Natural killer cell treated with Interleukin-12 subunit alpha and Interleukin-12 subunit beta and Interleukin-15 and Interleukin-18, amount 100 ng/mL, for 72 hours (primary cell): ENCODE measurements around the gene HMG20B. TPM values are rescaled to one million over a fixed set of nuclear protein-coding genes. Genes with fewer than 3 reads are reported as not detected.

Experiments
- ATAC-seq, 2 donors: fragments of 150-1000 bp; cut with Tn5 transposase in 1 of 2; sonication (Bioruptor Pico), chemical (Tn5 transposase) in 1 of 2; 2 replicates each; pipeline ENCODE4 v1.10.0; 2021
- DNase-seq: peaks from one replicate; pipeline ENCODE4 v3.0.0; 2022; ENCODE audit warnings: low spot score
- H3K27ac Mint-ChIP-seq, 2 donors: 1 replicate in 1 of 2; 2 replicates in 1 of 2; pipeline ENCODE4 v1.8.0; 2022; ENCODE audit warnings: mixed read lengths in 2 of 2, mild to moderate bottlenecking in 1 of 2, moderate library complexity in 1 of 2
- H3K27me3 Mint-ChIP-seq, 2 donors: 1 replicate in 1 of 2; 2 replicates in 1 of 2; pipeline ENCODE4 v1.8.0; 2022; ENCODE audit warnings: mixed read lengths in 2 of 2
- H3K36me3 Mint-ChIP-seq: one replicate; pipeline ENCODE4 v1.8.0; 2022; ENCODE audit warnings: mixed read lengths
- H3K4me1 Mint-ChIP-seq, 2 donors: 1 replicate in 1 of 2; 2 replicates in 1 of 2; pipeline ENCODE4 v1.8.0; 2022; ENCODE audit warnings: low read depth in 2 of 2, mixed read lengths in 2 of 2, mild to moderate bottlenecking in 1 of 2
- H3K4me3 Mint-ChIP-seq: one replicate; pipeline ENCODE4 v1.8.0; 2022; ENCODE audit warnings: mixed read lengths
- H3K9me3 Mint-ChIP-seq: 2 replicates; pipeline ENCODE4 v1.8.0; 2022; ENCODE audit warnings: mixed read lengths
- total RNA-seq, 2 donors: library from RNA; stranded (reverse); gene quantifications; one replicate each; pipeline ENCODE4 v1.2.3, GENCODE V29; 2022

The HMG20B gene
- total RNA-seq, 2 donors from 2014 or later, result 38.2 to 48.0 TPM

DNA sequence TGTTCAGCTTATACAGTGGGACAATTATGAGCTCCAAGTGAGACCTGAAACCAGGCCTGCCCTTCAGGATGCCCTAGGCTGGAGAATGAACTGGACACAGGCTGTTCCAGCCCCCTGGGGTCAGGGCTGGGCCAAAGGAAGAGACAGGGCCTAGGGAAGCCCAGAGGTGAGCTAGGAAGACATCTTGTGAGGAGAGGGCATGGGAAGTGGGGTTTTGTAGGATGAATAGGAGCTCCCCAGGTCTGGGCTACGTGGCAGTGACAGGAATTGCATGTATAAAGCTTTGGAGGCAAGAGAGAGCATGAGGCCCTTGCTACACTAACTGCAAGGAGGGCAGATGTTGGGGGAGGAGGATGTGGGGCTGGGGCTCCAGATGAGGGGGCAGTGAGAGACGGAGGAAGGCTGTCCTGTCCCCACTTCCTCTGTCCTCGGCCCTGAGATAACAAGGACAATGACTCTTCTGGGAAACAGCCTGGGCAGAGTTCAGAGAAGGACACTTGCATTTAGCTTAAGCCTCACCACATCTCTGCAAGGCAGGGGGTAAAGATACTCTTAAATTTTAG, 35.4 kb downstream of the HMG20B start:
- Mint-ChIP-seq H3K27me3 (no peaks in the 10 kb centered on the region), H3K36me3 (no peaks in the 10 kb centered on the region), H3K4me3 (peak overlapping the region; percentile 63), H3K27ac (no peak overlapping the region), H3K4me1 (peaks cover 7 to 8% of the 10 kb centered on the region in 2 donors), H3K9me3 (no peaks in the 10 kb centered on the region)
- ATAC-seq (no peak), DNase-seq (no peak)

DNA sequence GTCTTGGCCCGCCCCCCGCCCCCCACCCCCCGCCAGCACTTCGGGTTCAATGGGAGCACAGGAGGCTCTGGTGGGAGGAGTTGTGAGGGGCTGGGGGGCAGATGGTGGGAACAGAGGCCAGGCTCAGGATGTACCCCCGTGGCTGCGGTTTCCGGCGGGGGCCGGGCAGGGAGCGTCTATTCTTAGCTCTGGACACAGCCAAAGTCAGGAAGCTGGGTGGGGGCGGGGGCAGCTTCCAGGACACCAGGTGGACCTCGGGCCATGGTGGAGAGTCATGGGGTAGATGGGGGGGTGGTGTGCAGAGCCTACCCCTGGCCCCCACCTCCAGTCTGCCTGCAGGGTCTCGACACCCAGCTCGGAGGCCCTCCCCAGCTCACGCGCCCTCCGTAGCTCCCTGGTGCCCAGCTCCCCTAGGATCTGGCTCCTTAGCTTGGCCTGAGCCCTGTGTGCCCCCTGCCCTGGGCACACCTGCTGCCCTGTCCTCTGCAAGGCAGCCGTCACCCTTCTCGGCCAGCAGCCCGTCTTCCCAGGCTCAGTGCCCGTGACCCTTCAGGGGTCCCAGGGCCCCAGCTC, 36.1 kb downstream of the HMG20B start:
- Mint-ChIP-seq H3K4me3 (no peak overlapping the region), H3K36me3 (no peaks in the 10 kb centered on the region), H3K27me3 (no peaks in the 10 kb centered on the region), H3K4me1 (peaks cover 7 to 8% of the 10 kb centered on the region in 2 donors), H3K9me3 (no peaks in the 10 kb centered on the region), H3K27ac (no peak overlapping the region)
- no peak for DNase-seq
- ATAC-seq, result no peak

DNA sequence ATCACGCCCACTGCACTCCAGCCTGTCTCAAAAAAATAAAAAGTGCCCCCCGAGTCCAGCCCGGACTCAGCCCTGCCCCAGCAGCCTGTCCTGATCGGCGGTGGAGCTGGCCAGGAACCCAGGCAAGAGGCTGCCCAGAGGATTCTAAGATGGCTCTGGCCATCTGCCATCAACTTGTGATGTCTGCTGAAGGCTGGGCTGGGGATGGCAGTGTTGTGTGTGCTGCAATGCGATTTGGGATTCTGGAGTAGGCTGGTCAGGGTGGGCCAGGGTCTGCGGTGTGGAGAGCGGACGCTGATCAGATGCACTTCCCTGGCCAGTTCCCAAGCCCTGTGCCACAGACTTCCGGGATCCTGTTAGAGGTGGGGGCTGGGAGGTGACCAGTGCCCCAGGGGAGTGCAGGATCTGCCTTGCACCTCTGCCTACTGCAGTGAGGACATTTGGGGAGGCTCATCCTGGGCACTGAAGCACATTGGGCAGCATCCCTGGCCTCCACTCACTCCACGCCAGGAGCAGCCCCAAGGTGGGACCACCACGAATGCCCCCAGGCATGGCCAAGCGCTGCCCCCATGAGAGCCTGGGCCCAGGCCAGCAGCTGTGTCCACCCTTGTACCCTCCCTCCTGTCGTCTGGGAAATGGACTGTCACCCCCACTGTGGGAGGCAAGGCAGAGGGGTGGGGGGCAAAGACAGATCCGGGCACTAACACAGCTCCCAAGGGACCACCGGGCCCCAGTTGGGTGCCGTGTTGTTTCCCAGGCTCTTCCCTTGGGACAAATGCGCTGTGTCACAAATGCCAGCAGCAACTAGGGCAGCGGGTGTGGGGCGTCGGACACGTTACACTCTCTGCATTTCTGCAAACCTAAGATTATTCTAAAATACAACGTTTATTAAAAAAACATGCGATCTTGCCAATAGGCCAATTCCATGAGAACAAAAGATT, 37.3 kb downstream of the HMG20B start:
- Mint-ChIP-seq H3K27me3 (no peaks in the 10 kb centered on the region), H3K27ac (no peak overlapping the region), H3K4me3 (no peak overlapping the region), H3K4me1 (peaks cover 7 to 8% of the 10 kb centered on the region in 2 donors), H3K9me3 (no peaks in the 10 kb centered on the region), H3K36me3 (no peaks in the 10 kb centered on the region)
- no peak for DNase-seq
- no peak for ATAC-seq

DNA sequence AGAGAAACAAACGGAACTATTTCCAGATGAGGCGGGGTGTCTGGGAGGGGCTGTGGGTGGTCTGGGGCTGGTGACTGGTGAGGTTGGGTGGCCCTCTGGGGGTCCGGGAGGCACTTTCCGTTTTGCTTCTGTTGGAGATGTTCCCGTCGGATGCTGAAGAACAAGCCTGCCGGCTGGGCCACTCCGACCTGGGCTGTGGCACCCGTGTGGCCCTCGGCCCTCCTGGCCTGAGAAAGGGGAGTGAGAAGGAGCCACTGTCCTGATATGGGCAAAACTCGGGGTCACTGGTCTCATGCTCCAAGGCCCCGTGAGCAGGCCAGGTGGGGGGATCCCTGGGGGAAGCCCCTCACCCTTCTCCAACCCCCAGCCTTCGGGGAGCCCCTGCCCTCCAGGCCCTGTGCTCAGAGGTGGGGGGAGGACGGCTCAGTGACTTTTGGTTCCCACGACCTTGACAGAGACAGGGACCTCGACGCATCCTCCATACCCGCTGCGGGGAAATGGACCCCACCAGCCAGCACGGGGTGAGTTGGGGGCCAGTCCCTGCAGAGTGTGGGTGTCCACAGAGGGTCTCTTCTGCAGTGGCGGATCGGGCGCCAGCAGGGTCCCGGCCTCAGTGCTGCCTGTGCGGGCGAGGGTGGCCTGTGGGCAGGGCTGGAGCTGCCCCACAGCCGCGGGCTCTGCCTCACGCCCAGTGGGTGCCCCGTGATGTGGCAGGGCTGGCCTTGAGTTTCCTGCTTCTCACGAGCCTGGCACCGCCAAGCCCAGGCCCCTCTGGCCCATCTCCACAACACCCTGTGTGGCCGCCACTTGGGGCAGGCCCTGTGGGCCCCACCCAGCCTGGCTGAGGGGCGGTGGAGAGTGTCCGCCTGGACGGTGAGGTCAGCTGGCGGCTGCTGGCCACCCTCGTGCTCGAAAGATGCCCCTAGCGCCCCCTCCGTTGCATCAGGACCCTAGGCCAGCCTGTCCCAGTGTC, 38.3 kb downstream of the HMG20B start:
- Mint-ChIP-seq H3K36me3 (no peaks in the 10 kb centered on the region), H3K4me1 (peaks cover 7 to 8% of the 10 kb centered on the region in 2 donors), H3K27me3 (no peaks in the 10 kb centered on the region), H3K4me3 (no peak overlapping the region), H3K9me3 (no peaks in the 10 kb centered on the region), H3K27ac (no peak overlapping the region)
- DNase-seq (no peak), ATAC-seq (no peak)

DNA sequence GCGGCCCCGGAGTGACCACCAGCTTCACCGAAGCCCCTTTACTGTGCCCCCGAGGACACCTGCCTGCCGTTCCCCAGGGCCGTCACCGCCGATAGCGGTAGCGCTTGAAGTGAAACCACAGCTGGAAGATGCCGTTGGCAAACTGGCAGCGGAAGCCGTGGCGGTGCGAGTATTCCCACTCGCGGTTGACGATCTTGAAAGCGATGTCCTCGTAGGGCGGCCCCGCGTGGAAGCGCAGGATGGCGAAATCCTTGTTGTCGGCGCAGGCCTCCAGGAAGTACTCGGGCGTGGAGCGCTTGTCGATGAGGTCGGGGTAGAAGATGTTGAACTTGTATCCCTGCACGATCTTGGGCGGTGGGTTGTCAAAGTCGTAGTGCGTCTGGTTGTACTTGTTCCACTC, 39.1 kb downstream of the HMG20B start:
- H3K4me3 Mint-ChIP-seq, result no peak overlapping the region
- ATAC-seq, result no peak
- no peaks in the 10 kb centered on the region for H3K9me3 Mint-ChIP-seq
- H3K4me1 Mint-ChIP-seq, result peaks cover 7 to 8% of the 10 kb centered on the region in 2 donors
- H3K27ac Mint-ChIP-seq, result no peak overlapping the region
- no peaks in the 10 kb centered on the region for H3K27me3 Mint-ChIP-seq
- H3K36me3 Mint-ChIP-seq, result no peaks in the 10 kb centered on the region
- DNase-seq, result no peak

DNA sequence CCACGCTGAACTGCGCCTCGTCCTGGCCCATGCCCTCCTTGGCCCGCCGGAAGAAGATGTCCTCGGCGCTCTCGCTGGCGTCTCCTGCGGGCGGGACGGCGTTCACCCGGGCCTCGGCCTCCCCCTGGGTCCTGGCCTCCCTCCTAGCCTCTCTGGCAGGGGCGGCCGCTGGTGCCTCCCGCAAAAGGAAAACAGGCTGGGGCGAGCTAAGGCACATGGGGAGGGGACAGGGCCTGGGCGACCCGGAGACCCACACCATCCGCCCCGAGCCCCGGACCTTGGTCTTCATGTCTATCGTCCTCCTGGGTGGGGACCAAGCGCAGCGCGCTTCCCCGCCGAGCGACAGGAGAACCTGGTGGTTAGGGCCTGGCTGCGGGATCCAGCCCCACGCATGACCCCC, 39.6 kb downstream of the HMG20B start:
- H3K27ac Mint-ChIP-seq, result no peak overlapping the region
- DNase-seq (no peak), ATAC-seq (no peak)
- no peak overlapping the region for H3K4me3 Mint-ChIP-seq
- no peaks in the 10 kb centered on the region for H3K36me3 Mint-ChIP-seq
- H3K27me3 Mint-ChIP-seq, result no peaks in the 10 kb centered on the region
- peaks cover 7 to 8% of the 10 kb centered on the region in 2 donors for H3K4me1 Mint-ChIP-seq
- H3K9me3 Mint-ChIP-seq, result no peaks in the 10 kb centered on the region

DNA sequence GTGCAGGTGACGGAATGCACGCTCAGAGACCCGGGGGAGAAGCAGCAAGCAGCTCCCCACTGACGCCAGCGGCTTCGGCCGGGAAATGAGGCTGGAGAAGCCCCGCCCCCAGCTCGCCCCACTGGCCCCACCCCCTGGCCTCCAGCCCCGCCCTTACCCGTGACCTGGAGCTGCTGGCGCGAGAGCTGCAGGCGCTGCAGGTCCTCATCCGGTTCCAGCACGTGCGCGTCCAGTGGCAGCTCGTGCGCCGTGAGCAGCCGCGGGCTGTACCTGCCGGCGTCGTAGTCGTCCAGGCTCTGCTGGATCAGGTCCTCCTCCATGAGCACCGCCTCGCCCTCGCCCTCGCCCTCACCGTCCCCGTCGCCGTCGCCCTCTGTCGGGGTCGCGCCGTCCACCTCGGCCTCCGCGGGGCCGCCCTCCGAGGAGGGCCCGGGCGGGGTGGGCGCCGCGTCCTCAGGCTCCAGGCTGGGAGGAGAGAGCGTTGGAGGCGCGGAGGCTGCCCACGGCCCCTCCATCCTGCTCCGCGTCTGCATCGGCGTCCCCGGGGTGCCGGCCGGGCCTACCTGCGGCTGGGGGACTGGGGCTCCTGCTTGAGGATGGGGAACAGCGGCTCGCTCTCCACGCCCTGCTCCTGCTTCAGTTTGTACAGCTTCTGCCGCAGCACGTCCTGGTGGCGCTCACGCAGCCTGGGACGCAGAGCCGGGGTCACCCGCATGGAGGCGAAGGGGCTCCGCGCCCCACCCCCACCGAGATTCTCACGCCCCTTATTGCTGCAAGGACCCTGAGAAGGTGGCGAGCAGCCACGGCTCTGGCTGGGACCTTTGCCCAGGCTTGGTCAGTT, 40.4 kb downstream of the HMG20B start:
- no peaks in the 10 kb centered on the region for H3K36me3 Mint-ChIP-seq

GRCh38 chr19:3613818-3614661, 41.3 kb downstream of the HMG20B start:
- no peak for ATAC-seq

More for the DNA sequence above, 40.4 kb downstream of the HMG20B start:
- DNase-seq (no peak), ATAC-seq (no peak)
- Mint-ChIP-seq H3K9me3 (no peaks in the 10 kb centered on the region), H3K4me1 (peaks cover 2 to 3% of the 10 kb centered on the region in 2 donors), H3K4me3 (no peak overlapping the region), H3K27me3 (no peaks in the 10 kb centered on the region), H3K27ac (no peak overlapping the region)

GRCh38 chr19:3614858-3615505, 42.2 kb downstream of the HMG20B start:
- ATAC-seq, result no peak
- H3K27me3 Mint-ChIP-seq, result no peaks in the 10 kb centered on the region
- H3K4me3 Mint-ChIP-seq, result no peak overlapping the region
- no peaks in the 10 kb centered on the region for H3K4me1 Mint-ChIP-seq
- H3K9me3 Mint-ChIP-seq, result no peaks in the 10 kb centered on the region
- no peak for DNase-seq
- no peak overlapping the region for H3K27ac Mint-ChIP-seq
- no peaks in the 10 kb centered on the region for H3K36me3 Mint-ChIP-seq

More at GRCh38 chr19:3613818-3614661, 41.3 kb downstream of the HMG20B start:
- Mint-ChIP-seq H3K4me3 (no peak overlapping the region), H3K36me3 (no peaks in the 10 kb centered on the region), H3K9me3 (no peaks in the 10 kb centered on the region), H3K27ac (no peak overlapping the region), H3K27me3 (no peaks in the 10 kb centered on the region), H3K4me1 (no peaks in the 10 kb centered on the region)
- no peak for DNase-seq

DNA sequence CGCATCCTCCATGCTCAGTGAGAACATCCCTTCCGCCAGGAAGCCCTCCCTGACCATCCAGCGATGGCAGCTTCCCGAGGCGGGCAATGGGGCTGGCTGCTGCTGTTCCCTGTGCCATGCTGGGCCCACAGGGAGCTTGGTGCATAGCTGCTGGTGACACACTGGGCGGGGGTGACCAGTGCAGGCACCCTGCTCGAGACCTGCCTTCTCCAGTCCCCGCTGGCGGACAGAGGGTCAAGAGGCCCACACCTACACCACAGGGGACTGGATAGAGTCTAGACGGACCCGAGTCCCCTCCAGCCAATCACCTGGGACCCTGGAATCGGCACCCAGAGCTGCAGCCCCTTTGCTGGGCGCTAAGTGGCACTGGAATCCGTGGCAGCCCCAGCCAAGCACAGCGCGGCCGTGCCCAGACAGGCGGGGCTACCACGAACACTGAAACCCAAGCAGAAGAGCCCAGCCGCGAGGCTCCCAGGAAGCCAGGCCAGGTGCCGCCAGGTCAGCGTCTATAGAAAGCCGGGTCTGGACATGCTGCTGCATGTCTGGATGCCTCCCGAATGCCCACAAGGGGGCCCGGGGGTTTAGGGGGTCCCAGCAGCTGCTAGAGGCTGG, 42.9 kb downstream of the HMG20B start:
- ATAC-seq, result no peak
- H3K27me3 Mint-ChIP-seq, result no peaks in the 10 kb centered on the region
- no peaks in the 10 kb centered on the region for H3K36me3 Mint-ChIP-seq
- no peak for DNase-seq
- no peak overlapping the region for H3K4me3 Mint-ChIP-seq
- H3K27ac Mint-ChIP-seq, result no peak overlapping the region
- no peaks in the 10 kb centered on the region for H3K9me3 Mint-ChIP-seq
- no peaks in the 10 kb centered on the region for H3K4me1 Mint-ChIP-seq

GRCh38 chr19:3617463-3617862, 44.7 kb downstream of the HMG20B start:
- no peak for ATAC-seq
- H3K27me3 Mint-ChIP-seq, result no peaks in the 10 kb centered on the region
- H3K9me3 Mint-ChIP-seq, result no peaks in the 10 kb centered on the region
- DNase-seq, result no peak
- no peak overlapping the region for H3K27ac Mint-ChIP-seq
- no peaks in the 10 kb centered on the region for H3K36me3 Mint-ChIP-seq
- H3K4me1 Mint-ChIP-seq, result no peaks in the 10 kb centered on the region
- H3K4me3 Mint-ChIP-seq, result no peak overlapping the region
